Measurements from ENCODE around the gene ZNF410.

- no peak for TF ChIP-seq POLR2A (IDR thresholded peaks at IDR 0.05; ENCODE audit: low read depth)
- TF ChIP-seq CTCF (IDR thresholded peaks at IDR 0.05): no peak
- TF ChIP-seq EP300 (IDR thresholded peaks at IDR 0.05): no peak
These were observed 16.4 kb downstream of the ZNF410 start for GRCh38 chr14:73903028-73903427.

Data from esophagus muscularis mucosa (tissue), 4 donors.